Thyroid gland (tissue), 4 donors: Measurements from ENCODE around the gene TUBB2B.

Source experiments
- CTCF ChIP-seq, 6 experiments: fragments of 200-600 bp in 3 of 6; fragments of 450-650 bp in 3 of 6; sonication (generic) in 3 of 6; IDR thresholded peaks; one replicate each; pipeline ENCODE4 v1.5.1; 2016 to 2019; ENCODE audit warnings: antibody characterized with exemption in 6 of 6, mild to moderate bottlenecking in 2 of 6, inconsistent platforms in 1 of 6, moderate library complexity in 1 of 6
- POLR2A ChIP-seq, 2 donors: fragments of 450-650 bp; IDR thresholded peaks; one replicate each; pipeline ENCODE4 v1.6.1; 2017; ENCODE audit warnings: antibody characterized with exemption in 2 of 2, mild to moderate bottlenecking in 2 of 2, moderate library complexity in 1 of 2

GRCh38 chr6:3230900-3231246 is 3.4 kb upstream of the TUBB2B start:
- TF ChIP-seq CTCF (IDR thresholded peaks at IDR 0.05) (no peak), POLR2A (IDR thresholded peaks at IDR 0.05) (no peak)
